Rectal smooth muscle tissue (tissue), 1 donor: Measurements from ENCODE around the gene KRT13.

Experiments
- H3K27ac ChIP-seq: one replicate; pipeline ENCODE4 v1.7.0; 2013; ENCODE audit warnings: low read depth, low read length, inconsistent platforms
- H3K27me3 ChIP-seq: one replicate; pipeline ENCODE4 v1.7.0; 2013; ENCODE audit warnings: low read length; ENCODE audit not compliant: control insufficient read depth, insufficient read depth
- H3K36me3 ChIP-seq: one replicate; pipeline ENCODE4 v1.7.0; 2013; ENCODE audit warnings: low read length; ENCODE audit not compliant: control insufficient read depth, insufficient read depth
- H3K4me1 ChIP-seq: one replicate; pipeline ENCODE4 v1.7.0; 2013; ENCODE audit warnings: low read length; ENCODE audit not compliant: control insufficient read depth, insufficient read depth
- H3K4me3 ChIP-seq: one replicate; pipeline ENCODE4 v1.7.0; 2013; ENCODE audit warnings: low read length
- H3K9ac ChIP-seq: one replicate; pipeline ENCODE4 v1.7.0; 2013; ENCODE audit warnings: low read length

The KRT13 gene

GRCh38 chr17:41480581-41480980 lies 24.8 kb downstream of the KRT13 start:
- no peaks in the 10 kb centered on the region for H3K27me3 ChIP-seq
- no peak overlapping the region for H3K27ac ChIP-seq
- H3K4me3 ChIP-seq = no peak overlapping the region
- no peaks in the 10 kb centered on the region for H3K4me1 ChIP-seq
- H3K9ac ChIP-seq = no peak overlapping the region
- H3K36me3 ChIP-seq = no peaks in the 10 kb centered on the region

GRCh38 chr17:41480136-41480535 lies 25.3 kb downstream of the KRT13 start:
- Histone ChIP-seq H3K27me3 (no peaks in the 10 kb centered on the region), H3K27ac (no peak overlapping the region), H3K36me3 (no peaks in the 10 kb centered on the region), H3K4me1 (no peaks in the 10 kb centered on the region), H3K4me3 (no peak overlapping the region), H3K9ac (no peak overlapping the region)

- no peak overlapping the region for H3K27ac ChIP-seq
- no peaks in the 10 kb centered on the region for H3K36me3 ChIP-seq
- H3K4me1 ChIP-seq = no peaks in the 10 kb centered on the region
- no peaks in the 10 kb centered on the region for H3K27me3 ChIP-seq
- no peak overlapping the region for H3K9ac ChIP-seq
- no peak overlapping the region for H3K4me3 ChIP-seq
These were observed 27.2 kb downstream of the KRT13 start for GRCh38 chr17:41478237-41478636.

- Histone ChIP-seq H3K9ac (no peak overlapping the region), H3K36me3 (no peaks in the 10 kb centered on the region), H3K27me3 (no peaks in the 10 kb centered on the region), H3K27ac (no peak overlapping the region), H3K4me1 (no peaks in the 10 kb centered on the region), H3K4me3 (no peak overlapping the region)
These were observed 28.3 kb downstream of the KRT13 start for GRCh38 chr17:41476866-41477815.

- Histone ChIP-seq H3K27me3 (no peaks in the 10 kb centered on the region), H3K4me1 (no peaks in the 10 kb centered on the region), H3K27ac (no peak overlapping the region), H3K4me3 (no peak overlapping the region), H3K9ac (no peak overlapping the region), H3K36me3 (no peaks in the 10 kb centered on the region)
These were observed 30.0 kb downstream of the KRT13 start for GRCh38 chr17:41475421-41475820.

GRCh38 chr17:41474863-41475262 lies 30.5 kb downstream of the KRT13 start:
- Histone ChIP-seq H3K9ac (no peak overlapping the region), H3K36me3 (no peaks in the 10 kb centered on the region), H3K27ac (no peak overlapping the region), H3K4me1 (no peaks in the 10 kb centered on the region), H3K4me3 (no peak overlapping the region), H3K27me3 (no peaks in the 10 kb centered on the region)

GRCh38 chr17:41468346-41468745 lies 37.1 kb downstream of the KRT13 start:
- Histone ChIP-seq H3K36me3 (no peaks in the 10 kb centered on the region), H3K27ac (no peak overlapping the region), H3K4me1 (no peaks in the 10 kb centered on the region), H3K9ac (no peak overlapping the region), H3K4me3 (no peak overlapping the region), H3K27me3 (no peaks in the 10 kb centered on the region)

GRCh38 chr17:41467561-41467960 lies 37.9 kb downstream of the KRT13 start:
- no peak overlapping the region for H3K4me3 ChIP-seq
- H3K9ac ChIP-seq = no peak overlapping the region
- H3K27me3 ChIP-seq = no peaks in the 10 kb centered on the region
- H3K4me1 ChIP-seq = no peaks in the 10 kb centered on the region
- H3K27ac ChIP-seq = no peak overlapping the region
- no peaks in the 10 kb centered on the region for H3K36me3 ChIP-seq

GRCh38 chr17:41466988-41467387 lies 38.4 kb downstream of the KRT13 start, which contains the start of gene KRT32:
Gene KRT32, minus strand, starts transcription at chr17:41467386. Its CDS starts 61 bp downstream, at chr17:41467325.
- Histone ChIP-seq H3K9ac (no peak within 1 kb of the TSS), H3K36me3 (no peaks in the 10 kb centered on the region), H3K27ac (no peak within 1 kb of the TSS), H3K4me3 (no peak within 1 kb of the TSS), H3K27me3 (no peaks in the 10 kb centered on the region), H3K4me1 (no peaks in the 10 kb centered on the region)

- Histone ChIP-seq H3K36me3 (no peaks in the 10 kb centered on the region), H3K27ac (no peak overlapping the region), H3K4me1 (no peaks in the 10 kb centered on the region), H3K4me3 (no peak overlapping the region), H3K9ac (no peak overlapping the region), H3K27me3 (no peaks in the 10 kb centered on the region)
These were observed 40.7 kb downstream of the KRT13 start for GRCh38 chr17:41464682-41465081.

GRCh38 chr17:41464173-41464572 lies 41.2 kb downstream of the KRT13 start:
- no peak overlapping the region for H3K27ac ChIP-seq
- H3K27me3 ChIP-seq = no peaks in the 10 kb centered on the region
- H3K9ac ChIP-seq = no peak overlapping the region
- no peaks in the 10 kb centered on the region for H3K4me1 ChIP-seq
- H3K4me3 ChIP-seq = no peak overlapping the region
- no peaks in the 10 kb centered on the region for H3K36me3 ChIP-seq

- no peak overlapping the region for H3K4me3 ChIP-seq
- no peaks in the 10 kb centered on the region for H3K36me3 ChIP-seq
- H3K27ac ChIP-seq = no peak overlapping the region
- no peaks in the 10 kb centered on the region for H3K27me3 ChIP-seq
- no peaks in the 10 kb centered on the region for H3K4me1 ChIP-seq
- no peak overlapping the region for H3K9ac ChIP-seq
These were observed 41.7 kb downstream of the KRT13 start for GRCh38 chr17:41463746-41464145.

GRCh38 chr17:41462705-41463104 lies 42.7 kb downstream of the KRT13 start:
- Histone ChIP-seq H3K27me3 (no peaks in the 10 kb centered on the region), H3K4me3 (no peak overlapping the region), H3K36me3 (no peaks in the 10 kb centered on the region), H3K9ac (no peak overlapping the region), H3K4me1 (no peaks in the 10 kb centered on the region), H3K27ac (no peak overlapping the region)
